ENCODE results near the gene CFI.

Gene CFI

DNA sequence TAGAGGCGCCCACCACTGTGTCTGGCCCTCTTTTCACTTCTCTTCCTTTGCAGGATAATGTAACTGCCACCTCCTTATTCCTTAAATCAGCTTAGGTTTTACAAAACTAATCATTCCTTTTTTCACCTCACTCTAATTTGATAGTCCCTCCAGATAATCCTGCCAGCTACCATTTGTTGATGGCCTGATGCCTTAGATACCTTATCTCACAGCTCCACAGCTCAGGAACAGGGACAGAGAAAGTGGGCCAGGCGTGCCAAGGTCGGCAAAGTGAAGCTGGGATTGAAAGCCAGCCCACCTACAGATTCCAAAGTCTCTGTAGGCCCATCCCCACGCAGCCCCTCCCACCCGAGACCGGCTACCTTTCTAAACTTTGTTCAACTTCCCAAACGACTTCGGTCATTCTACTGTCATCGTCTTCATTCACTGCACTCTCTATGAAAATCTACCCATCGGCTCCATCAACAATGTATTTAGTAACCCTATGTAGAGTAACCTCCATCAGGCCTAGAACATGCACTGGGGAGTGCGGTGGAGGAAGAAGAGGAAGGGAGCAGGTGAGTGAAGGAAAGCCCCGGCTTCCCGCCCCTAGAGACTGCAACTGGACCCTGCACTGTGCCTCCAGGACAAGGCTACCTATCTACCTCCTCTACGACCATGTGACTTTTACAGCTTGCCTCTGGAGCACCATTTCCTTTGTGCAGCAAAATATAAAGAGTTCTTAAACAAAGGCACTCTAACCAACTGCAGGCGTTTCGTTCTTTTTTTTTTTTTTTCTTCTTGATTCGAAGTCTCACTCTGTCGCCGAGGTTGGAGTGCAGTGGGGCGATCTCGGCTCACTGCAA, 100.0 kb downstream of the CFI start:
- peak overlapping the region; percentile 79 for H3K4me3 ChIP-seq (ENCODE audit: low read depth, low read length)
- no peak for DNase-seq (ENCODE audit: low read depth)

DNA sequence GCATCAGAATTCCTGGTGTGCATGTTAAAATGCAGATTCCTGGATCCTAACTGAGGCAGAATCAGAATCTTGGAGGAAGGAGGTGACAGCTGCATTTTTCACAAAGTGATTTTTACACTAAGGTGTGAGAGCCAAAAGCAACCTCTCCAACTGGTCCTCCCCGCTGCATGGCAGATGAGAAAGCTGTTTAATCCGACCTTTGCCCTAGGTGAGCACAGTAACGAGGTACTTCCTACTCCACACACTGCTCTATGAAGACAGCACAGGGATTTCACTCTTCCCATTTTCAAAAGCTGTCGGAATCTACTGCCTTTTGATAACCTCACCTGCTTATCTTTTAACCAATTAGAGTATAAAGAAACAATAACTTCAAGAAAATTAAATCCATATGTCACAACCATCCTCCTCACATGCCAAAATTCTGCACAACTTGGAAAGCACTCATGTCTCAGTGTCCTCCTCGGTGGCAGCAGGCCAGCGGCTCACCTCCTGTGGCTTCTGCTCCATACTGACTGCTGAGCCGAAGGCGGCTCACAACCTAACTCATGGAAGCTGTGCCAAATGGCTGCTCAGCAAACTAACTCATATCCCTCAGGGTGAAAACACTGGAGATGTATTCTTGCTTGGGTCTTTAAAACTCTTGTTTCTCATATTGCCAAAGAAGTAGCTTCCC, 102.1 kb downstream of the CFI start:
- no peak overlapping the region for H3K4me3 ChIP-seq (ENCODE audit: low read depth, low read length)
- no peak for DNase-seq (ENCODE audit: low read depth)

GRCh38 chr4:109698656-109699055, 103.1 kb downstream of the CFI start:
- DNase-seq (ENCODE audit: low read depth) = no peak

DNA sequence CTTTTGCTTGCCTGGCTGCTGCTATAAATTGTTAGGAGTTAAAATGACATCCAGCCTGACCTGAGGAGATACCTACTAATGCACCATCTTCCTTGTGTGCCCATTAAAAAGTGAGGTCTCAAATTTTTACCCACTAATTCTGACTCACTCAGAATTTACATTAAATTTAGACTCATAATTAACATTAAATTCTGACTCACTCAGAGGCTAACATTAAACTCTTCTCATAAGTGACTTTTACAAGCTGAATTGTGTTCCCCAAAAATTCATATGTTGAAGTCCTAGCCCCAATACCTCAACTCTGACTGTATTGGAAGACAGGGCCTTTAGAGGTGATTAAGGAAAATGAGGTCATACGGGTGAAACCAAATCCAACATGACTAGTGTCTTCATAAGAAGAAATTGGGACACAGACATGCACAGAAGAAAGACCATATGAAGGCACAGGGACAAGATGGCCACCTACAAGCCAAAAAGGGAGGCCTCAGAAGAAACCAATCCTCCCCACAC, 110.3 kb downstream of the CFI start:
- DNase-seq (ENCODE audit: low read depth) = no peak
- no peak overlapping the region for H3K4me3 ChIP-seq (ENCODE audit: low read depth, low read length)

More at GRCh38 chr4:109698656-109699055, 103.1 kb downstream of the CFI start:
- no peak overlapping the region for H3K4me3 ChIP-seq (ENCODE audit: low read depth, low read length)
